GM13976 (cell line): Measurements from ENCODE around the gene KCNK5.

Source experiments
- DNase-seq: peaks from one replicate; pipeline ENCODE4 v3.0.0; 2012; ENCODE audit warnings: low spot score
- CTCF ChIP-seq: IDR thresholded peaks from 2 replicates; pipeline ENCODE4 v1.5.1; 2012; ENCODE audit warnings: borderline replicate concordance, mild to moderate bottlenecking; ENCODE audit not compliant: insufficient read depth; ENCODE audit errors: extremely low read depth, missing control alignments, control extremely low read depth
- in situ Hi-C: fragments of 300-500 bp; cut with MboI; formaldehyde crosslinking; loops from one replicate; pipeline ENCODE4 v1.12.0; 2022; ENCODE audit warnings: low sequenced_read_pairs, mixed read lengths, inconsistent platforms; ENCODE audit not compliant: unreplicated experiment

KCNK5 gene

DNA sequence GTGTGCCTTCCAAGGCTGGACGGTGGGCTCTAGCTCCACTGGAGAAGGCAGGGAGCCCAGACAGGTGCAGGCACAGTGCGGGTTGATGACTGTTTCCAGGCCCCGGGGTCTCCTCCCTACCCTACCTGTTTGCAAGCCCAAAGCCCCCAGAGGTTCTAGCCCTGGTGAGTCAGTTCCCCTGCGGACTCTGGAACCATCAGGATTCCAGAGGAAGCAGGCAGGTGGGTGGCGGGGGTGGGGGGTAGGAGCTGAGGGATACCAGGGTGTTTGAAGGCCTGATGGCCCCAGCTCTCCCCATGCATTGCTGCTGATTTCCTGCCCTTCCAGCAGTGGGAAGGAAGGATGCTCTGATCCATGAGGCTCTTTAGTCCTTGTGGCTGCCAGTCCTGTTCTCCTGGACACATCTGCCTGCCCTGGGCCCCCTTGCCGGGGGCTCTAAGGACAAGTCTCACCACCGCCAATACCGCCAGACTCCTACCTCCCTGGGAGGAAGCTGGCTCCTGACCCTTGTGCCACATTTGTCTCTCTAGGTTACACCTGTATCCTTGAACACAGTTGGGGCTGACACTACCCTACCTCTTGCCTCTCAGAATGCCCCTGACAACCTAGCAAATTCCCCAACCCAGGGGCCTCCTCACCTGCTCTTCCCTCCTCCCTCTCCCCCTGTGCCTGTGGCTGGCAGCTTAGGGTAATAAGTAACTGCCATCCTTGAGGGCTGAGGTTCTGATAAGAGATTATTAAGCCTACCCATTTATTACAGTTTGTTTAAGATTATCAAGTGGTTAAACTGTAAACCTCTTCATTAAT lies 21.7 kb downstream of the KCNK5 start:
- no peak for DNase-seq
- TF ChIP-seq CTCF, result no peak
- in situ Hi-C loops, result no loop called here

DNA sequence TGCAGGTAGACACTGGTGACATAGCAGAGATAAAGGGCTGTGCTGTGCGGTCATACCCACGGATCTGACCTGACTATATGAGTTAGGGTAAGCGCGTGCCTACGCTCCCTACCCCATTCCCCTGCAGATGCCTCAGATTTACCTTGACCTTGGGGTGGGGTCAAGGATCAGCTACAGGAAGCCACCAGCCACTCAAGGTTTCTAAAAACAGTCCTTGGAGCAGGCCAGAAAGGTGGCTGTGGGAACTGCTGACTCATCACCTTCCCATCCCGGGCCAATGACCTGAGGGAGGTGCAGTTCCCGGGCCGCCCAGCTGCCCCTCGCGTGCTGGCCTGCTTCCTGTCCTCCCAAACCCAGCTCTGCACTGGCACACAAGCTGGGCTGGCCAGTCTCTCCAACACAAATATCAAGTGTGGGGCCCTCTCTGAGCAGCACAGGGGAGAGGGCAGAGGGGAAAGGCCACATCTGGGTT lies 23.0 kb downstream of the KCNK5 start:
- no peak for DNase-seq
- in situ Hi-C loops, result no loop called here
- no peak for TF ChIP-seq CTCF

GRCh38 chr6:39204646-39205244 lies 24.5 kb downstream of the KCNK5 start:
- TF ChIP-seq CTCF, result no peak
- no peak for DNase-seq
- in situ Hi-C loops, result no loop called here

GRCh38 chr6:39204160-39204495 lies 25.1 kb downstream of the KCNK5 start:
- in situ Hi-C loops, result no loop called here
- no peak for DNase-seq
- no peak for TF ChIP-seq CTCF

DNA sequence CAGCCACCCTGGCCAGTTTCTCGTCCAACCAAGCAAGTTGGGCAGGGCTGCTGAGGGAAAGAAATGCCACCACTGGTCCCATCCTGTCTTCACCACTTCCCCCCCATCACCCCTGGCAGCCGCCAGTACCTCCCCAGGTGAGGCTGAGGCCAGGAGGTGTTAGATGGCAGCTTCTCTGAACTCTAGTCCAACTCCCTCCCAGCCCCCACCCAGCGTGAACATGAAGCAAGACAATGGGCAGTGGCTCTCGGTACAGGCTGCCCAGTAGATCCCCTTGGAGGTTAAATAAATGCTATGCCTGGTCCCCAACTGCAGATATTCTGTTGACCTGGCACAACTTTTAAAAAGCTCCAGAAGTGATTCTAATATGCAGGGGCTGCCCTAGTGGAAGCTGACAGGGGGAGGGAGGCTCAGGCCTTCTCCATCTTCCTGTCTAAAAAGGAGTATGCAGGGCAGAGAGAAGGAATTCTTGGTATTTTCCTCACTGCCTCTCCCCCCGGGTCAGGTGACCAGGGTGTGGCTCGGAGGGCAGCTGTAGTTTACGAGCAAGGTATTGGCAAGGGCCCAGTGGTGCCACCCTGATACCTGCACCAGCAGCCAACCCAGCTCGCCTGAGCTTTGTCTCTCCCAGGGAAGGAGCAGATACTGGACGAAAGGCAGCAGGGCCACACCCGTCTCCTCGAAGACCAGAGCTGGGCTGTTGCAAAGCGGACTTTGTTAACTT lies 25.7 kb downstream of the KCNK5 start:
- no peak for TF ChIP-seq CTCF
- in situ Hi-C loops, result no loop called here
- no peak for DNase-seq

DNA sequence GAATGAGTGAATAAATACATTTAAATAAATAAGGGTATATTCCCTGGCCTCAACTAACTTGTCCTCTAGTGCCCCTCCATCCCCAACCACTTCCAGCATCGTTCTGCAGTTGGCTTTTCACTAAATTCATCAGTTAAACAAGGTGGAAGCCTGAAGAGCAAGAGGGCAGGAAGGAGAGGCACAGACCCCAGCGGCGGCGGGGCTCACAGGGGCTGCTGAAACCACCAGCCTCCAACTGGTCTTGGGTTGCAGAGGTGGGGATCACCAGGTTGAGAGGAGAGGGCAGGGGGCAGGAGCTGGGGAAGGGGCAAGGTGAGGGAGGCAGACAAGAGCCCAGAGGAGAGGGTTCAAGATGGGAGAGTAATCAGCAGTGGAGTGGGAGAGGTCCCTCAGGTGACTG lies 27.1 kb downstream of the KCNK5 start:
- DNase-seq, result no peak
- TF ChIP-seq CTCF, result no peak
- in situ Hi-C loops, result no loop called here
